SK-N-SH (cell line): ENCODE results near the gene MEIS1. TPM values are rescaled to one million over a fixed set of nuclear protein-coding genes. Genes with fewer than 3 reads are reported as not detected.

ENCODE experiments used
- CTCF ChIA-PET: fragments of 300-600, 350-600 bp; formaldehyde crosslinking; extraction: SDS; loops from one replicate; lab custom pipeline; 2021; lab: Yijun Ruan, JAX
- POLR2A ChIA-PET: fragments of 350-600 bp; sonication (Branson Sonifier 250); formaldehyde crosslinking; extraction: SDS; loops from one replicate; lab custom pipeline; 2020; ENCODE audit warnings: antibody characterized with exemption, inconsistent platforms; lab: Yijun Ruan, JAX
- DNase-seq: peaks from one replicate; pipeline ENCODE4 v3.0.0; 2012
- H2AFZ ChIP-seq: fragments of 200-600 bp; sonication (generic); 2 replicates; pipeline ENCODE4 v1.8.1; 2016; ENCODE audit warnings: antibody characterized with exemption, mild to moderate bottlenecking, low read depth
- H3F3A ChIP-seq: fragments of 200-600 bp; sonication (generic); replicated peaks from 2 replicates; pipeline ENCODE3; 2016; ENCODE audit warnings: antibody characterized with exemption, mild to moderate bottlenecking; ENCODE audit not compliant: insufficient read depth
- H3K27ac ChIP-seq, 2 experiments: fragments of 200-500 bp in 1 of 2; fragments of 200-600 bp in 1 of 2; sonication (Bioruptor generic) in 1 of 2; sonication (generic), shearing (Covaris generic) in 1 of 2; 2 replicates each; pipeline versions ENCODE4 v1.5.1 to v1.6.1; 2014 to 2016; ENCODE audit warnings: low read depth in 2 of 2, inconsistent platforms in 1 of 2, low read length in 1 of 2, mild to moderate bottlenecking in 1 of 2, mixed read lengths in 1 of 2
- H3K27me3 ChIP-seq: fragments of 200-600 bp; sonication (generic), shearing (Covaris generic); 2 replicates; pipeline ENCODE4 v1.6.1; 2016; ENCODE audit warnings: mixed run types; ENCODE audit not compliant: insufficient read depth
- H3K36me3 ChIP-seq, 2 experiments: fragments of 200-500 bp in 1 of 2; fragments of 200-600 bp in 1 of 2; sonication (Bioruptor generic) in 1 of 2; sonication (generic) in 1 of 2; replicated peaks in 1 of 2; 2 replicates each; pipeline versions ENCODE3 to v1.5.1; 2014 to 2016; ENCODE audit warnings: low read length in 1 of 2, mild to moderate bottlenecking in 1 of 2; ENCODE audit not compliant: insufficient read depth in 2 of 2, control insufficient read depth in 1 of 2
- H3K4me1 ChIP-seq, 2 experiments: fragments of 200-500 bp in 1 of 2; fragments of 200-600 bp in 1 of 2; sonication (Bioruptor generic) in 1 of 2; sonication (generic), shearing (Covaris generic) in 1 of 2; 2 replicates each; pipeline versions ENCODE4 v1.5.1 to v1.6.1; 2014 to 2016; ENCODE audit warnings: low read depth in 1 of 2, low read length in 1 of 2, mixed run types in 1 of 2; ENCODE audit not compliant: insufficient read depth in 2 of 2, control insufficient read depth in 1 of 2
- H3K4me2 ChIP-seq: fragments of 200-600 bp; sonication (generic), shearing (Covaris generic); 2 replicates; pipeline ENCODE4 v1.6.1; 2017; ENCODE audit warnings: mixed run types
- H3K4me3 ChIP-seq, 2 experiments: fragments of 200-500 bp in 1 of 2; fragments of 200-600 bp in 1 of 2; sonication (Bioruptor generic) in 1 of 2; sonication (generic), shearing (Covaris generic) in 1 of 2; 2 replicates each; pipeline versions ENCODE4 v1.5.1 to v1.8.1; 2014 to 2016; ENCODE audit warnings: low read depth in 2 of 2, inconsistent platforms in 1 of 2, low read length in 1 of 2, mild to moderate bottlenecking in 1 of 2, mixed read lengths in 1 of 2, moderate library complexity in 1 of 2
- H3K79me2 ChIP-seq: fragments of 200-600 bp; sonication (generic); 2 replicates; pipeline ENCODE4 v1.8.1; 2017; ENCODE audit warnings: mild to moderate bottlenecking; ENCODE audit not compliant: insufficient read depth
- H3K9ac ChIP-seq: fragments of 200-600 bp; sonication (generic); 2 replicates; pipeline ENCODE4 v1.6.1; 2017; ENCODE audit warnings: mixed run types
- H3K9me2 ChIP-seq: fragments of 200-600 bp; sonication (generic); 2 replicates; pipeline ENCODE4 v1.6.1; 2017; ENCODE audit warnings: mixed run types
- H3K9me3 ChIP-seq: fragments of 200-600 bp; sonication (generic); 2 replicates; pipeline ENCODE4 v1.6.1; 2017; ENCODE audit warnings: mixed run types, mild to moderate bottlenecking, moderate library complexity
- H4K20me1 ChIP-seq: fragments of 200-600 bp; sonication (generic); 2 replicates; pipeline ENCODE4 v1.6.1; 2017; ENCODE audit warnings: mild to moderate bottlenecking, mixed run types; ENCODE audit not compliant: insufficient read depth
- CHD2 ChIP-seq: fragments of 150-350 bp; IDR thresholded peaks from 2 replicates; pipeline ENCODE4 v1.6.1; 2018; ENCODE audit warnings: low read length; ENCODE audit not compliant: partially characterized antibody
- ELF1 ChIP-seq: IDR thresholded peaks from 2 replicates; pipeline ENCODE4 v1.4.0; 2012
- EZH2phosphoT487 ChIP-seq: fragments of 200-600 bp; sonication (generic); IDR thresholded peaks from 2 replicates; pipeline ENCODE4 v1.6.1; 2017; ENCODE audit warnings: low read depth, mixed run types, mild to moderate bottlenecking, antibody characterized with exemption, moderate library complexity, borderline replicate concordance
- FOXJ3 ChIP-seq: sonication (generic); formaldehyde crosslinking; IDR thresholded peaks from 2 replicates; pipeline ENCODE4 v1.5.1; 2020; ENCODE audit warnings: mild to moderate bottlenecking, missing genetic modification reagents
- FOXM1 ChIP-seq: IDR thresholded peaks from 2 replicates; pipeline ENCODE4 v1.4.0; 2012; ENCODE audit warnings: low read depth, mild to moderate bottlenecking
- GABPA ChIP-seq: IDR thresholded peaks from 2 replicates; pipeline ENCODE4 v1.4.0; 2012; ENCODE audit warnings: low read depth, mild to moderate bottlenecking
- IRF3 ChIP-seq: fragments of 150-350 bp; IDR thresholded peaks from 2 replicates; pipeline ENCODE4 v1.6.1; 2016; ENCODE audit warnings: mild to moderate bottlenecking, low read depth, low read length
- NRF1 ChIP-seq: IDR thresholded peaks from 2 replicates; pipeline ENCODE4 v1.6.1; 2012; ENCODE audit warnings: low read depth, mild to moderate bottlenecking, low read length
- POLR2AphosphoS5 ChIP-seq: IDR thresholded peaks from 2 replicates; pipeline ENCODE4 v1.6.1; 2012; ENCODE audit warnings: low read depth, low read length
- RAD21 ChIP-seq: IDR thresholded peaks from 2 replicates; pipeline ENCODE4 v1.6.1; 2012; ENCODE audit warnings: mild to moderate bottlenecking, low read length
- RCOR1 ChIP-seq: fragments of 150-350 bp; IDR thresholded peaks from 2 replicates; pipeline ENCODE4 v1.6.1; 2017; ENCODE audit warnings: antibody characterized with exemption, low read length
- REST ChIP-seq: IDR thresholded peaks from 2 replicates; pipeline ENCODE4 v1.6.1; 2012; ENCODE audit warnings: mild to moderate bottlenecking, low read depth, low read length, moderate library complexity
- RFX5 ChIP-seq: IDR thresholded peaks from 2 replicates; pipeline ENCODE4 v1.6.1; 2012; ENCODE audit warnings: mild to moderate bottlenecking, improper control_type of control experiment, low read length
- SMC3 ChIP-seq: IDR thresholded peaks from 2 replicates; pipeline ENCODE4 v1.6.1; 2012; ENCODE audit warnings: low read depth, low read length, improper control_type of control experiment
- TAF1 ChIP-seq: IDR thresholded peaks from 2 replicates; pipeline ENCODE4 v1.6.1; 2012; ENCODE audit warnings: low read depth, mild to moderate bottlenecking, low read length, moderate library complexity, borderline replicate concordance
- TEAD4 ChIP-seq: IDR thresholded peaks from 2 replicates; pipeline ENCODE4 v1.4.0; 2012; ENCODE audit warnings: mild to moderate bottlenecking, borderline replicate concordance; ENCODE audit not compliant: insufficient read depth
- USF1 ChIP-seq: IDR thresholded peaks from 2 replicates; pipeline ENCODE4 v1.4.0; 2012; ENCODE audit warnings: low read depth, borderline replicate concordance
- USF2 ChIP-seq: fragments of 150-350 bp; IDR thresholded peaks from 2 replicates; pipeline ENCODE4 v1.6.1; 2017; ENCODE audit warnings: antibody characterized with exemption, low read length, low read depth, borderline replicate concordance
- ZBTB33 ChIP-seq: IDR thresholded peaks from 2 replicates; pipeline ENCODE4 v1.4.0; 2012; ENCODE audit warnings: low read depth, borderline replicate concordance
- WGBS: methylation state at CpG from one replicate; pipeline ENCODE4 v1.1.6; 2017; ENCODE audit warnings: low lambda C conversion rate; 5-methylcytosine and 5-hydroxymethylcytosine counted together
- polyA plus RNA-seq, 3 experiments: library from polyadenylated mRNA; depleted of rRNA; stranded (reverse); fragments of >200 nt; gene quantifications; 2 replicates each; pipeline ENCODE4 v1.2.3, GENCODE V29; 2012

The MEIS1 gene
- polyA plus RNA-seq, 1 of the 3 experiments (the other 2 are of a cell fraction): 16.9 TPM

GRCh38 chr2:66602341-66602740, 167.4 kb downstream of the MEIS1 start:
- H3K4me3 ChIP-seq: no peak overlapping the region
- no peaks in the 10 kb centered on the region for H3K79me2 ChIP-seq
- ChIA-PET CTCF (no interaction called here), POLR2A (no interaction called here)
- no peak overlapping the region for H3K9ac ChIP-seq
- no peaks in the 10 kb centered on the region for H4K20me1 ChIP-seq
- H2AFZ ChIP-seq: no peak overlapping the region
- no peak overlapping the region for H3K4me2 ChIP-seq
- no peaks in the 10 kb centered on the region for H3K27me3 ChIP-seq
- H3K36me3 ChIP-seq: no peaks in the 10 kb centered on the region
- H3K9me3 ChIP-seq: no peaks in the 10 kb centered on the region
- no peaks in the 10 kb centered on the region; a peak in 1 of 4 replicates for H3K4me1 ChIP-seq
- TF ChIP-seq ZBTB33 (no peak), ELF1 (no peak), FOXM1 (no peak), TEAD4 (no peak), USF1 (no peak), EZH2phosphoT487 (no peak), REST (no peak), SMC3 (no peak), CHD2 (no peak), NRF1 (no peak), POLR2AphosphoS5 (no peak)
- DNase-seq: no peak
- H3F3A ChIP-seq: no peaks in the 10 kb centered on the region
- no peaks in the 10 kb centered on the region for H3K9me2 ChIP-seq
- H3K27ac ChIP-seq: no peak overlapping the region

- H3K27ac ChIP-seq: no peak overlapping the region
- H3K4me3 ChIP-seq: no peak overlapping the region
- no peaks in the 10 kb centered on the region for H4K20me1 ChIP-seq
- no peak overlapping the region for H3K4me2 ChIP-seq
- WGBS: 42% methylated on average over 2 of the region's 2 CpGs
- no peaks in the 10 kb centered on the region for H3F3A ChIP-seq
- H3K79me2 ChIP-seq: no peaks in the 10 kb centered on the region
- CTCF ChIA-PET: no interaction called here
- H3K9ac ChIP-seq: no peak overlapping the region
- H3K9me2 ChIP-seq: no peaks in the 10 kb centered on the region
- POLR2A ChIA-PET: no interaction called here
- no peaks in the 10 kb centered on the region for H3K27me3 ChIP-seq
- no peak for DNase-seq
- H2AFZ ChIP-seq: no peak overlapping the region
- no peaks in the 10 kb centered on the region for H3K9me3 ChIP-seq
- H3K36me3 ChIP-seq: no peaks in the 10 kb centered on the region
- no peaks in the 10 kb centered on the region; a peak in 1 of 4 replicates for H3K4me1 ChIP-seq
- TF ChIP-seq IRF3: no peak
- no peak for TF ChIP-seq RFX5
- no peak for TF ChIP-seq USF2
- no peak for TF ChIP-seq ZBTB33
- no peak for TF ChIP-seq RAD21
- no peak for TF ChIP-seq RCOR1
- no peak for TF ChIP-seq GABPA
- no peak for TF ChIP-seq TAF1
- no peak for TF ChIP-seq FOXJ3 (CRISPR knock-in tag)
These were observed 169.4 kb downstream of the MEIS1 start for GRCh38 chr2:66604326-66604725.
